Activated CD8-positive, alpha-beta memory T cell treated with anti-CD3 and anti-CD28 coated beads for 1 hour (primary cell): ENCODE measurements around the gene CTSL.

Experiments used
- DNase-seq, 2 donors: peaks; one replicate each; pipeline ENCODE4 v3.0.0-alpha.2; 2020; ENCODE audit warnings: low read depth in 1 of 2; ENCODE audit errors: extremely low read depth in 1 of 2

Gene CTSL

GRCh38 chr9:87699835-87700234 is 26.1 kb upstream of the CTSL start:
- no peak for DNase-seq

- no peak for DNase-seq
Observed at GRCh38 chr9:87701491-87701890, 24.4 kb upstream of the CTSL start.

- no peak for DNase-seq
Observed at GRCh38 chr9:87701931-87702421, 23.9 kb upstream of the CTSL start.

- DNase-seq = no peak
Observed at GRCh38 chr9:87702921-87703320, 23.0 kb upstream of the CTSL start.

GRCh38 chr9:87703636-87704276 is 22.2 kb upstream of the CTSL start:
- DNase-seq = no peak

GRCh38 chr9:87704342-87704741 is 21.6 kb upstream of the CTSL start:
- no peak for DNase-seq

- no peak for DNase-seq
Observed at GRCh38 chr9:87706066-87706739, 19.7 kb upstream of the CTSL start.

- DNase-seq = no peak
Observed at GRCh38 chr9:87707805-87708506, 18.0 kb upstream of the CTSL start.

GRCh38 chr9:87708546-87708945 is 17.4 kb upstream of the CTSL start:
- no peak for DNase-seq

GRCh38 chr9:87708986-87709728 is 16.8 kb upstream of the CTSL start:
- no peak for DNase-seq

- DNase-seq = no peak
Observed at GRCh38 chr9:87710443-87710842, 15.5 kb upstream of the CTSL start.

GRCh38 chr9:87711857-87712800 is 13.8 kb upstream of the CTSL start:
- DNase-seq = no peak

- no peak for DNase-seq
Observed at GRCh38 chr9:87712801-87713277, 13.1 kb upstream of the CTSL start.

GRCh38 chr9:87713278-87713987 is 12.5 kb upstream of the CTSL start:
- DNase-seq = no peak

GRCh38 chr9:87713988-87714330 is 12.0 kb upstream of the CTSL start:
- no peak for DNase-seq

GRCh38 chr9:87714819-87715218 is 11.1 kb upstream of the CTSL start:
- no peak for DNase-seq

- no peak for DNase-seq
Observed at GRCh38 chr9:87716141-87716540, 9.8 kb upstream of the CTSL start.

- DNase-seq = no peak
Observed at GRCh38 chr9:87717456-87717855, 8.5 kb upstream of the CTSL start.

- DNase-seq = no peak
Observed at GRCh38 chr9:87718231-87718630, 7.7 kb upstream of the CTSL start.
